ENCODE measurements around the gene TAS2R30. TPM values are rescaled to one million over a fixed set of nuclear protein-coding genes. Genes with fewer than 3 reads are reported as not detected.

The TAS2R30 gene, protein sequence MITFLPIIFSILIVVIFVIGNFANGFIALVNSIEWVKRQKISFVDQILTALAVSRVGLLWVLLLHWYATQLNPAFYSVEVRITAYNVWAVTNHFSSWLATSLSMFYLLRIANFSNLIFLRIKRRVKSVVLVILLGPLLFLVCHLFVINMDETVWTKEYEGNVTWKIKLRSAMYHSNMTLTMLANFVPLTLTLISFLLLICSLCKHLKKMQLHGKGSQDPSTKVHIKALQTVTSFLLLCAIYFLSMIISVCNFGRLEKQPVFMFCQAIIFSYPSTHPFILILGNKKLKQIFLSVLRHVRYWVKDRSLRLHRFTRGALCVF
- total RNA-seq (2014; rRNA removed) (0.66 and 2.0 TPM in 2 replicates), Bru-seq, nascent RNA (percentile 85 among the genes with signal in this experiment), BruChase-seq, experiment 1, labeled RNA remaining after a 6-hour chase (percentile 65 among the genes with signal in this experiment), BruChase-seq, experiment 2, labeled RNA remaining after a 2-hour chase (percentile 89 among the genes with signal in this experiment)
- long read RNA-seq: 0 reads

DNA sequence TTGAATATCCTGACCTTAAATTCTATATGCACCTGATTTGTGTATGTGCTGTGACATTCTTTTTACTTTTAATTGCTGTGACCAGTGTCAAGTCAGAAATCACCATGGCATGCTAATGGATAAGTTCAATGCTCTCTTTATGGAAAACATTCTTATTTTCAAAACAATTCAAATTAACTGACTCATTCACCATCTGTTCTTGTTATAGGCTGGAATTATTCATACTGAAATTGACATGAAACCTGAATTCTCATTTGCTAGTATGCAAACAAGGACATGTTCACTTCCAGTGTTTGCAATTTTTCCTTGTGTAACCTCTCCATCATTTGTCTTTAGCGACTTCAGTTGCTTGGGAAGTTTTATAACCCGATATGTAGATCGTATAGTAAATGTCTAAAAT, at the start of gene TAS2R30:
Gene TAS2R30 (minus strand): TSS at position 340 of the 400 bp plus-strand sequence. CDS start 400 bp downstream, outside the sequence.
- POLR2A ChIA-PET (ENCODE audit: unreplicated experiment): no interaction called here
- Histone ChIP-seq H3K27ac (ENCODE audit: low read length) (no peak within 1 kb of the TSS), H3K4me3 (ENCODE audit: low read length) (no peak within 1 kb of the TSS), H2AFZ (ENCODE audit: low read length) (no peak within 1 kb of the TSS), H3K79me2 (ENCODE audit: low read length) (peaks cover 3% of the 10 kb centered on the region; the same call in 1 of the 2 replicates), H3F3A (ENCODE audit: low read length, unreplicated experiment) (no peaks in the 10 kb centered on the region), H3K9me2 (replicated peaks; ENCODE audit: low read length) (no peaks in the 10 kb centered on the region), H3K27me3 (ENCODE audit: low read length) (no peaks in the 10 kb centered on the region), H3K36me3 (ENCODE audit: low read depth, low read length) (no peaks in the 10 kb centered on the region), H3K4me1 (ENCODE audit: insufficient read depth, low read length) (no peaks in the 10 kb centered on the region), H3K4me2 (ENCODE audit: low read length) (no peak within 1 kb of the TSS), H4K20me1 (ENCODE audit: low read length) (no peaks in the 10 kb centered on the region), H3K9ac (ENCODE audit: low read length) (no peak within 1 kb of the TSS), H3K9me3 (ENCODE audit: low read length) (no peaks in the 10 kb centered on the region)
- DNase-seq (no peak), ATAC-seq (no peak)
- TF ChIP-seq CTCF (conservative IDR thresholded peaks at IDR 0.05; ENCODE audit: low read depth, low read length): no peak
- no peak for TF ChIP-seq EZH2 (IDR thresholded peaks at IDR 0.05; ENCODE audit: low read length, unreplicated experiment)
- no peak for TF ChIP-seq EZH2phosphoT487 (IDR thresholded peaks at IDR 0.05; ENCODE audit: borderline replicate concordance, low read length)
- no TSS peak for BruUV-seq (replicated peaks)
- intact Hi-C loops (cut with micrococcal nuclease): no loop called here
- CTCF ChIA-PET: no interaction called here

- Histone ChIP-seq H3K4me3 (ENCODE audit: low read length) (no peak overlapping the region), H3K79me2 (ENCODE audit: low read length) (no peaks in the 10 kb centered on the region), H3K27me3 (ENCODE audit: low read length) (no peaks in the 10 kb centered on the region), H3F3A (ENCODE audit: low read length, unreplicated experiment) (no peaks in the 10 kb centered on the region), H3K9me3 (ENCODE audit: low read length) (no peaks in the 10 kb centered on the region), H3K9ac (ENCODE audit: low read length) (no peak overlapping the region), H4K20me1 (ENCODE audit: low read length) (no peaks in the 10 kb centered on the region), H3K4me1 (ENCODE audit: insufficient read depth, low read length) (no peaks in the 10 kb centered on the region; the same call in 1 of the 2 replicates), H3K36me3 (ENCODE audit: low read depth, low read length) (no peaks in the 10 kb centered on the region), H3K27ac (ENCODE audit: low read length) (no peak overlapping the region), H2AFZ (ENCODE audit: low read length) (no peak overlapping the region), H3K4me2 (ENCODE audit: low read length) (no peak overlapping the region), H3K9me2 (replicated peaks; ENCODE audit: low read length) (no peaks in the 10 kb centered on the region)
- intact Hi-C loops (cut with micrococcal nuclease): no loop called here
- CTCF ChIA-PET: no interaction called here
- peak; percentile 52 for DNase-seq
- BruUV-seq (replicated peaks): no TSS peak
- no peak for TF ChIP-seq EZH2phosphoT487 (IDR thresholded peaks at IDR 0.05; ENCODE audit: borderline replicate concordance, low read length)
- ATAC-seq: peak; percentile 67
- POLR2A ChIA-PET (ENCODE audit: unreplicated experiment): interaction anchor here (0.6 kb wide), 1 partner anchor 11 kb away, joined by 3 read pairs; no protein-coding TSS in a partner anchor
These were observed 48.6 kb upstream of the TAS2R30 start for GRCh38 chr12:11183011-11183410.

DNA sequence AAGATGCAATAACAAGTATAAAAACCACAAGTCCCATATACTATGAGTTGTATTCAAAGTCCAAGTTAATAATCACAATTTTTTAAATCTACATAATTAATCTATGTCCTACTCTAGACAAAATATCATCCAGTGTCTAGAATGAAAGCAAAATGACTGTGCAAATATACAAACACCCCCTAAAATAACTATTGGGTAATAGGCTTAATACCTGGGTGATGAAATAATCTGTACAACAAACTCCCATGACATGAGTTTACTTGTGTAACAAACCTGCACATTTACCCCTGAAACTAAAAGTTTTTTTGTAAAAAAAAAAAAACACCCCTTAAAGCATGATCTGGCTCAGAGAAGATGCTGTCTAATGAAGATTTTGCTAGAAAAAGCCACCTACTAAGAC, 48.1 kb upstream of the TAS2R30 start:
- Histone ChIP-seq H4K20me1 (ENCODE audit: low read length) (no peaks in the 10 kb centered on the region), H3K79me2 (ENCODE audit: low read length) (no peaks in the 10 kb centered on the region), H3K4me1 (ENCODE audit: insufficient read depth, low read length) (no peaks in the 10 kb centered on the region; the same call in 1 of the 2 replicates), H3K36me3 (ENCODE audit: low read depth, low read length) (no peaks in the 10 kb centered on the region), H3K27me3 (ENCODE audit: low read length) (no peaks in the 10 kb centered on the region), H3K9ac (ENCODE audit: low read length) (no peak overlapping the region), H3K9me3 (ENCODE audit: low read length) (no peaks in the 10 kb centered on the region), H3K9me2 (replicated peaks; ENCODE audit: low read length) (no peaks in the 10 kb centered on the region), H3F3A (ENCODE audit: low read length, unreplicated experiment) (no peaks in the 10 kb centered on the region), H3K4me3 (ENCODE audit: low read length) (no peak overlapping the region), H3K4me2 (ENCODE audit: low read length) (no peak overlapping the region), H2AFZ (ENCODE audit: low read length) (no peak overlapping the region), H3K27ac (ENCODE audit: low read length) (no peak overlapping the region)
- BruUV-seq (replicated peaks): no TSS peak
- ATAC-seq (no peak), DNase-seq (no peak)
- TF ChIP-seq CTCF (conservative IDR thresholded peaks at IDR 0.05; ENCODE audit: low read depth, low read length): no peak
- TF ChIP-seq EZH2 (IDR thresholded peaks at IDR 0.05; ENCODE audit: low read length, unreplicated experiment): no peak
- no peak for TF ChIP-seq EZH2phosphoT487 (IDR thresholded peaks at IDR 0.05; ENCODE audit: borderline replicate concordance, low read length)
- intact Hi-C loops (cut with micrococcal nuclease): no loop called here
- CTCF ChIA-PET: no interaction called here
- POLR2A ChIA-PET (ENCODE audit: unreplicated experiment): no interaction called here

Measured in PC-3 (cell line).